Fibroblast of lung (primary cell): ENCODE data around the gene POLR2J. TPM values are rescaled to one million over a fixed set of nuclear protein-coding genes. Genes with fewer than 3 reads are reported as not detected.

Source experiments
- DNase-seq, 2 donors: peaks; one replicate each; pipeline versions ENCODE4 v3.0.0 to v3.0.0-alpha.2; 2010; ENCODE audit warnings: low read depth in 2 of 2
- H2AFZ ChIP-seq: 2 replicates; pipeline ENCODE4 v1.5.1; 2012; ENCODE audit warnings: low read length, control low read depth, inconsistent platforms
- H3K27ac ChIP-seq: 2 replicates; pipeline ENCODE4 v1.5.1; 2011; ENCODE audit warnings: low read length, control low read depth; ENCODE audit not compliant: insufficient read depth
- H3K27me3 ChIP-seq: 2 replicates; pipeline ENCODE4 v1.5.1; 2011; ENCODE audit warnings: mild to moderate bottlenecking, low read length; ENCODE audit not compliant: control insufficient read depth, insufficient read depth
- H3K36me3 ChIP-seq: 2 replicates; pipeline ENCODE4 v1.5.1; 2011; ENCODE audit warnings: low read length; ENCODE audit not compliant: control insufficient read depth, insufficient read depth
- H3K4me1 ChIP-seq: 2 replicates; pipeline ENCODE4 v1.5.1; 2011; ENCODE audit warnings: low read length; ENCODE audit not compliant: control insufficient read depth, insufficient read depth; ENCODE audit errors: extremely low read depth
- H3K4me2 ChIP-seq: 2 replicates; pipeline ENCODE4 v1.5.1; 2011; ENCODE audit warnings: low read length, control low read depth; ENCODE audit not compliant: insufficient read depth; ENCODE audit errors: extremely low read depth
- H3K4me3 ChIP-seq, 4 experiments: fragments of 200-600 bp in 1 of 4; sonication (generic) in 1 of 4; replicated peaks in 1 of 4; 2 replicates each; pipeline ENCODE4 v1.5.1; 2011 to 2016; ENCODE audit warnings: low read length in 4 of 4, low read depth in 3 of 4, mild to moderate bottlenecking in 3 of 4, control low read depth in 2 of 4, inconsistent platforms in 1 of 4, mixed read lengths in 1 of 4; ENCODE audit not compliant: insufficient read depth in 1 of 4; ENCODE audit errors: control extremely low read depth in 1 of 4
- H3K79me2 ChIP-seq: 2 replicates; pipeline ENCODE4 v1.5.1; 2012; ENCODE audit warnings: mild to moderate bottlenecking, low read length, inconsistent platforms; ENCODE audit not compliant: control insufficient read depth, insufficient read depth
- H3K9ac ChIP-seq: 2 replicates; pipeline ENCODE4 v1.5.1; 2011; ENCODE audit warnings: mild to moderate bottlenecking, low read length, control low read depth; ENCODE audit not compliant: insufficient read depth
- H3K9me3 ChIP-seq: 2 replicates; pipeline ENCODE4 v1.5.1; 2012; ENCODE audit warnings: low read depth, low read length; ENCODE audit not compliant: control insufficient read depth, insufficient read depth
- H4K20me1 ChIP-seq: 2 replicates; pipeline ENCODE4 v1.5.1; 2011; ENCODE audit warnings: low read length; ENCODE audit not compliant: control insufficient read depth, insufficient read depth; ENCODE audit errors: extremely low read depth
- EZH2 ChIP-seq: IDR thresholded peaks from 2 replicates; pipeline ENCODE4 v1.5.1; 2012; ENCODE audit warnings: low read length, control low read depth, mild to moderate bottlenecking; ENCODE audit errors: missing control alignments
- polyA plus RNA-seq, 2 donors: library from polyadenylated mRNA; depleted of rRNA in 1 of 2; stranded (reverse) in 1 of 2; unstranded in 1 of 2; fragments of >200 nt; gene quantifications; 2 replicates each; pipeline ENCODE4 v1.2.1, GENCODE V29; 2011 to 2012; ENCODE audit warnings: missing spikeins in 1 of 2
- total RNA-seq: library from RNA; depleted of rRNA; stranded (reverse); fragments of >200 nt; gene quantifications from 2 replicates; pipeline ENCODE4 v1.2.1, GENCODE V29; 2014
- TF ChIP-seq, protein P1 (sequence below), 2 donors: IDR thresholded peaks in 1 of 2; conservative IDR thresholded peaks in 1 of 2; 1 replicate in 1 of 2; 2 replicates in 1 of 2; pipeline ENCODE4 v1.5.1; 2011 to 2012; ENCODE audit warnings: low read length in 2 of 2, control low read depth in 1 of 2, inconsistent platforms in 1 of 2, low read depth in 1 of 2, mild to moderate bottlenecking in 1 of 2

POLR2J gene
- total and polyA plus RNA-seq, 2 donors (not counting 1 experiment from before 2014, with no cell fraction given), result 37.2 to 55.3 TPM

DNA sequence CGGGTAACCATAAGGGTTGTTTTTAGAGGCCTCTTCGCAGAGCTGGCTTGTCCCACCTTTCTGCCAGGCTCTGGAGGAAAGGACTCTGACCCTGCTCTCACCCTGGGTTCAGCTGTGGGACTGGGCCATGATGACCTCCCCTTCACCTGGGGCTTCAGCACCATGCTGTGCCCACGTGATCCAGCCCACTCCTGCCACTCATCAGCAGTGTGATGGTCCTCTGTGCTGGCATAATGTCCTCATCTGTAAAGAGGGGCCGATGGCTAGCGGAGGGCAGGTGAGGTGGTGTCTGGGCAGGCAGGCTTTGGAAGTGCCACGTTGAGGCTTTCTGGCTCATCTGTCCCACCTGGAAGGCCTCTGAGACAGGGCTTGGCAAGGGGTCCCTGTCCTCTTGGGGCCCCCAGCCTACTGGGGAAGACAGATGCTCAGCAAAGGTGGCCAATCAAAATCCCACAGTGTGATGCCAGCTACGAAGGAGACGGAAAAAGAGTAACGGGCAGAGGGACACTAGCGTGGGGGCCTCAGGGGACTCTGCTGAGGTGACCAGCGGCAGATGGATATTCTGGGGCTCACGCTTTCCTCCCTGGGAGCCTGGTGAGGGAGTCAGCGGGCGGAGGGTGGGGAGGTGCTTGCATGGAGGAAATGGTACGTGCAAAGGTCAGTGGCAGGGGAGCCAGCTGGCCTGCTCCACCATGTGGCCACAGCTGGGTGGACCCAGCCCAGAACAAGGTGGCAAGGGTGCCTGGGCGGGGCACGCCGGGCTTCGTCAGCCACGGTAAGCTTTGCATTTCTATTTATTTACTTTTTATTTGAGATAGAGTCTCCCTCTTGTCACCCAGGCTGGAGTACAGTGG, 8.5 kb downstream of the POLR2J start:
- Histone ChIP-seq H3K9ac (no peak overlapping the region), H3K27ac (no peak overlapping the region), H3K36me3 (peaks cover 21% of the 10 kb centered on the region), H3K4me3 (no peak overlapping the region), H4K20me1 (no peaks in the 10 kb centered on the region), H3K79me2 (peaks cover 3% of the 10 kb centered on the region), H3K9me3 (no peaks in the 10 kb centered on the region), H3K27me3 (no peaks in the 10 kb centered on the region), H3K4me1 (peaks cover 4% of the 10 kb centered on the region), H3K4me2 (no peak overlapping the region), H2AFZ (no peak overlapping the region)
- DNase-seq, result no peak
- TF ChIP-seq, protein P1, sequence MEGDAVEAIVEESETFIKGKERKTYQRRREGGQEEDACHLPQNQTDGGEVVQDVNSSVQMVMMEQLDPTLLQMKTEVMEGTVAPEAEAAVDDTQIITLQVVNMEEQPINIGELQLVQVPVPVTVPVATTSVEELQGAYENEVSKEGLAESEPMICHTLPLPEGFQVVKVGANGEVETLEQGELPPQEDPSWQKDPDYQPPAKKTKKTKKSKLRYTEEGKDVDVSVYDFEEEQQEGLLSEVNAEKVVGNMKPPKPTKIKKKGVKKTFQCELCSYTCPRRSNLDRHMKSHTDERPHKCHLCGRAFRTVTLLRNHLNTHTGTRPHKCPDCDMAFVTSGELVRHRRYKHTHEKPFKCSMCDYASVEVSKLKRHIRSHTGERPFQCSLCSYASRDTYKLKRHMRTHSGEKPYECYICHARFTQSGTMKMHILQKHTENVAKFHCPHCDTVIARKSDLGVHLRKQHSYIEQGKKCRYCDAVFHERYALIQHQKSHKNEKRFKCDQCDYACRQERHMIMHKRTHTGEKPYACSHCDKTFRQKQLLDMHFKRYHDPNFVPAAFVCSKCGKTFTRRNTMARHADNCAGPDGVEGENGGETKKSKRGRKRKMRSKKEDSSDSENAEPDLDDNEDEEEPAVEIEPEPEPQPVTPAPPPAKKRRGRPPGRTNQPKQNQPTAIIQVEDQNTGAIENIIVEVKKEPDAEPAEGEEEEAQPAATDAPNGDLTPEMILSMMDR (conservative IDR thresholded peaks at IDR 0.05 in 1 of 2, IDR thresholded peaks at IDR 0.05 in 1 of 2; ENCODE audit: low read depth in 1 of 2, low read length in 2 of 2), result no peak
- no peak for TF ChIP-seq EZH2

- no peak for DNase-seq
- no peak for TF ChIP-seq EZH2
- TF ChIP-seq, protein P1 (conservative IDR thresholded peaks at IDR 0.05 in 1 of 2, IDR thresholded peaks at IDR 0.05 in 1 of 2; ENCODE audit: low read depth in 1 of 2, low read length in 2 of 2), result no peak
These were observed 9.3 kb downstream of the POLR2J start for GRCh38 chr7:102469351-102469971.

DNA sequence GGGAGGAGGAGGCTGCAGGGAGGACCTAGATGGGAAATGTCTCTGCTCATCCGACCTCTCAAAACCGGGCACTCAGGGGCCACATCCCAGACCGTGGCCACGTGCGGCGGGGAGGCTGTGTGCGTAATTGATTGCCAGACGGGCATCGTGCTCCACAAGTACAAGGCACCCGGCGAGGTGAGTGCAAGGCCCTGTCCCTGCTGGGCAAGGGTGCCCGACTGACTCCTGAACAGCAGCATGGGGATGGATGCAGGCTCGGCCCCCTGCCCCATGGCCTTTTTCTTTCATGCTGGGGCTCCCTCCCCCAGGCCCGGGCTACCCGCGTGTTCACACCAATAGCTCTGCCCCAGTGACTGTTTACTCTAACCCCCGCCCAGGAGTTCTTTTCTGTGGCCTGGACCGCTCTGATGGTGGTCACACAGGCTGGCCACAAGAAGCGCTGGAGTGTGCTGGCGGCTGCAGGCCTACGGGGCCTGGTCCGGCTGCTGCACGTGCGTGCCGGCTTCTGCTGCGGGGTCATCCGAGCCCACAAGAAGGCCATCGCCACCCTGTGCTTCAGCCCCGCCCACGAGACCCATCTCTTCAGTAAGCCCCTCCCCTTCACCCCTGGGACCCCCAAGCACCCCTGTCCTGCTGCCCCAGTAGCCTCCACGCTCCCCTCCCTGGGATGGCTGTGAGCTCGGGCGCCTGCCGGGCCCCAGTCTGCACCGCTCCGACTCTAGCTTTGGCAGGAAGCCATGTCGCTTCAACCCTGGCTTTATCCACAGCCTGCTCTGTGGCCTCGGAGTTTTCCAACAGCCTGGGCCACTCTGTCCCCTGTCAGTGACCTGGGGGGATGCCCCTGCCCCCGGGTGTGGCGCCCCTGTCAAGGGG, 10.0 kb downstream of the POLR2J start:
- TF ChIP-seq, protein P1 (conservative IDR thresholded peaks at IDR 0.05 in 1 of 2, IDR thresholded peaks at IDR 0.05 in 1 of 2; ENCODE audit: low read depth in 1 of 2, low read length in 2 of 2), result no peak
- TF ChIP-seq EZH2, result no peak
- H3K4me3 ChIP-seq, result no peak overlapping the region
- H3K79me2 ChIP-seq, result peaks cover 12% of the 10 kb centered on the region
- no peak for DNase-seq
- peaks cover 7% of the 10 kb centered on the region for H3K4me1 ChIP-seq
- no peak overlapping the region for H3K27ac ChIP-seq
- H3K27me3 ChIP-seq, result no peaks in the 10 kb centered on the region
- no peaks in the 10 kb centered on the region for H3K9me3 ChIP-seq
- H3K36me3 ChIP-seq, result peaks cover 21% of the 10 kb centered on the region
- H3K4me2 ChIP-seq, result no peak overlapping the region
- no peak overlapping the region for H3K9ac ChIP-seq
- no peak overlapping the region for H2AFZ ChIP-seq
- H4K20me1 ChIP-seq, result no peaks in the 10 kb centered on the region

More at GRCh38 chr7:102469351-102469971, 9.3 kb downstream of the POLR2J start:
- peaks cover 5% of the 10 kb centered on the region for H3K79me2 ChIP-seq
- no peak overlapping the region for H3K4me2 ChIP-seq
- H3K9me3 ChIP-seq, result no peaks in the 10 kb centered on the region
- H2AFZ ChIP-seq, result no peak overlapping the region
- H3K4me1 ChIP-seq, result peaks cover 4% of the 10 kb centered on the region
- no peaks in the 10 kb centered on the region for H4K20me1 ChIP-seq
- no peak overlapping the region for H3K27ac ChIP-seq
- no peaks in the 10 kb centered on the region for H3K27me3 ChIP-seq
- no peak overlapping the region for H3K4me3 ChIP-seq
- H3K36me3 ChIP-seq, result peaks cover 21% of the 10 kb centered on the region
- no peak overlapping the region for H3K9ac ChIP-seq
